BJ (cell line): Measurements from ENCODE around the gene FAM98B. TPM values are rescaled to one million over a fixed set of nuclear protein-coding genes. Genes with fewer than 3 reads are reported as not detected.

Source experiments
- CTCF ChIA-PET: fragments of 350-600 bp; formaldehyde crosslinking; extraction: SDS; loops from one replicate; lab custom pipeline; 2021; ENCODE audit warnings: antibody characterized with exemption, inconsistent platforms; lab: Yijun Ruan, JAX
- POLR2A ChIA-PET: fragments of 300-600 bp; sonication (Branson Sonifier 250); formaldehyde crosslinking; extraction: SDS; loops from one replicate; lab custom pipeline; 2021; ENCODE audit warnings: antibody characterized with exemption; lab: Charles Lee
- DNase-seq: peaks from one replicate; pipeline ENCODE4 v3.0.0-alpha.2; 2011; ENCODE audit warnings: low read depth
- H3K27me3 ChIP-seq: 2 replicates; pipeline ENCODE4 v1.6.0; 2011; ENCODE audit warnings: low read length; ENCODE audit not compliant: control insufficient read depth, insufficient read depth
- H3K36me3 ChIP-seq: 2 replicates; pipeline ENCODE4 v1.5.1; 2011; ENCODE audit warnings: low read length; ENCODE audit not compliant: control insufficient read depth, insufficient read depth
- H3K4me3 ChIP-seq: 2 replicates; pipeline ENCODE4 v1.5.1; 2011; ENCODE audit warnings: low read depth, mild to moderate bottlenecking, control low read depth, low read length
- CTCF ChIP-seq: IDR thresholded peaks from 2 replicates; pipeline ENCODE4 v1.5.1; 2011; ENCODE audit warnings: low read depth, mild to moderate bottlenecking, control low read depth, inconsistent platforms, low read length, moderate library complexity; ENCODE audit not compliant: insufficient read depth
- polyA plus RNA-seq: library from polyadenylated mRNA; depleted of rRNA; stranded (reverse); fragments of >200 nt; gene quantifications from 2 replicates; pipeline ENCODE4 v1.2.3, GENCODE V29; 2011

The FAM98B gene
- polyA plus RNA-seq, 1 experiment, result 4.9 TPM

GRCh38 chr15:38525489-38525888, 71.6 kb downstream of the FAM98B start:
- ChIA-PET CTCF (no interaction called here), POLR2A (no interaction called here)
- no peak for TF ChIP-seq CTCF

GRCh38 chr15:38526158-38526557, 72.2 kb downstream of the FAM98B start:
- no peak for TF ChIP-seq CTCF
- no peak for DNase-seq
- POLR2A ChIA-PET, result no interaction called here
- no peaks in the 10 kb centered on the region for H3K27me3 ChIP-seq
- H3K4me3 ChIP-seq, result no peak overlapping the region
- CTCF ChIA-PET, result interaction anchor here (0.6 kb wide), 1 partner anchor 37 kb away, joined by 3 read pairs; no protein-coding TSS in a partner anchor
- no peaks in the 10 kb centered on the region for H3K36me3 ChIP-seq

More at GRCh38 chr15:38525489-38525888, 71.6 kb downstream of the FAM98B start:
- Histone ChIP-seq H3K27me3 (no peaks in the 10 kb centered on the region), H3K4me3 (no peak overlapping the region), H3K36me3 (no peaks in the 10 kb centered on the region)
- DNase-seq, result no peak

- Histone ChIP-seq H3K27me3 (no peaks in the 10 kb centered on the region), H3K36me3 (no peaks in the 10 kb centered on the region), H3K4me3 (no peak overlapping the region)
- POLR2A ChIA-PET, result interaction anchor here (0.8 kb wide), 1 partner anchor 31 kb away, joined by 3 read pairs; no protein-coding TSS in a partner anchor
- peak; percentile 48 for DNase-seq
- TF ChIP-seq CTCF, result no peak
- CTCF ChIA-PET, result no interaction called here
Observed at GRCh38 chr15:38528294-38528693, 74.4 kb downstream of the FAM98B start.

GRCh38 chr15:38530113-38530512, 76.2 kb downstream of the FAM98B start:
- no peaks in the 10 kb centered on the region for H3K27me3 ChIP-seq
- no peak overlapping the region for H3K4me3 ChIP-seq
- DNase-seq, result no peak
- POLR2A ChIA-PET, result no interaction called here
- CTCF ChIA-PET, result no interaction called here
- no peaks in the 10 kb centered on the region for H3K36me3 ChIP-seq
- TF ChIP-seq CTCF, result no peak

- no peak for TF ChIP-seq CTCF
- Histone ChIP-seq H3K27me3 (no peaks in the 10 kb centered on the region), H3K36me3 (no peaks in the 10 kb centered on the region), H3K4me3 (no peak overlapping the region)
- POLR2A ChIA-PET, result no interaction called here
- CTCF ChIA-PET, result interaction anchor here (1.4 kb wide), 1 partner anchor 32 kb away, joined by 5 read pairs; no protein-coding TSS in a partner anchor
- no peak for DNase-seq
Observed at GRCh38 chr15:38531509-38531908, 77.6 kb downstream of the FAM98B start.
